GM18909 (cell line): ENCODE data around the gene ERGIC1.

Experiments used
- ATAC-seq: cut with Tn5 transposase; IDR thresholded peaks from one replicate; pipeline ENCODE4 v1.9.1; 2021; ENCODE audit warnings: mild to moderate bottlenecking; ENCODE audit not compliant: unreplicated experiment, poor library complexity

The ERGIC1 gene

DNA sequence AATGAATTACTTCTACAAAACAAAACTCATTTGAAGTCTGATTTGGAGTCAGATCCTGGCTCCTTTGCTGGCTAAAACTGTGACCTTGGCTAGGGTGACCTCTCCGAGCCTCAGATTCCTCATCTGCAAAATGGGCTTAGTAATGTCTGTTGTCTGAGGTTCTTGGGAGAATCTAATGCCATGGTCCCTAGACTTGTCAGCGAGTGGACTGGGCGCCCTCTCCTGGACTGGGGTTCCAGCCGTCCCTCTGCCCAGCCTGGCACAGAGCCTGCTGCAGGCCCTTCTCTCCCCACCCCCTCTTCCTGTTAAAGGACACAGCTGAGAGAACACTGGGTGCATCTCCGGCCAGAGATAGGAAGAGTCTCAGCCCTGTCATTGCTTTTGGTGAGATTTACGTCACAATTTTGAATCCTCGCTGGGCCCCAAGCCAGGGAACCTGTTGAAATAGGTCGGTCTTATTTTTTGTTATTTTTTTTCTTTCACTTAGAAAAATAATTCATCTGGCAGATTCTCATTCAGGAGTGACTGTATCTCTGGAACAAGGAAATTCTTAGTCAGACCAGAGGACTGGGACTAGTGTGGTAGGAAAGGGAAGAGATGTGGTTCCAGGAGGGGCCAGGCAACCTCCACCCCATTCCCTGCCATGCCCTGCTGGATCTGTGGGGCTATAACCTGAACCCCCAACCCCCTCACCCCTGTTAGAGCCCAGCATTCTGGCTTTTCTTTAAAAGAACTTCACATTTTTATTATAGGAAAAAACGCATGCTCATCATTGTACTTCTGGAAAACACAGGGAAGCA lies 77.0 kb downstream of the ERGIC1 start:
- peak; percentile 41 for ATAC-seq

DNA sequence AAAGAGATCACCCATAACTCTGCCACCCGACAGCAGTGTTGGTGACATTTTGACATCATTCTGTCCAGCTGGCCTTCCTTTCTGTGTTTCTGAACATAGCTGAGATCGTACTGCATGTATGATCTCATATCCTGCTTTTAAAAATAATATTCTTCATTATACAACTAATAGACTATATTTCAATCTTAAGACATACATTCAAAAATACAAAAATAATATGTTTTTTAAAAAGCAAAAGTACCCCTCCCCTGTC lies 77.5 kb downstream of the ERGIC1 start:
- ATAC-seq: no peak

DNA sequence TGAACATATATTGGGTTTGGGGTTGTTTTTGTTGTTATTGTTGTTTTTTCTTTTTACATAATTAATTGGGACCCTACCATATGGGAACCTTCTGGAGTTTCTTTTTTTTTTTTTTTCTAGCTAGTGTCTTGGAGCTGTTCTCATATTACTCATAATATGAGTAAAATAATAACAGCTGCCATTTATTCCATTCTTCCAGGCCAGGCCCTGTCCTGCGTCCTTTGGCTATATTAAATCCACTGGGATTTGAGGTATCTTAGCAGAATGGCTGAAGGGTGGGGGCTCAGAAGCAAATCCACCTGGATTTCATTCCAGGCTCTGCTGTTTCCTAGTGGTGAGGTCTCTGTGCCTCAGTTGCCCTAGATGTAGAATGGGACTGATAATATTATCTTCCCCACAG lies 77.9 kb downstream of the ERGIC1 start:
- no peak for ATAC-seq

DNA sequence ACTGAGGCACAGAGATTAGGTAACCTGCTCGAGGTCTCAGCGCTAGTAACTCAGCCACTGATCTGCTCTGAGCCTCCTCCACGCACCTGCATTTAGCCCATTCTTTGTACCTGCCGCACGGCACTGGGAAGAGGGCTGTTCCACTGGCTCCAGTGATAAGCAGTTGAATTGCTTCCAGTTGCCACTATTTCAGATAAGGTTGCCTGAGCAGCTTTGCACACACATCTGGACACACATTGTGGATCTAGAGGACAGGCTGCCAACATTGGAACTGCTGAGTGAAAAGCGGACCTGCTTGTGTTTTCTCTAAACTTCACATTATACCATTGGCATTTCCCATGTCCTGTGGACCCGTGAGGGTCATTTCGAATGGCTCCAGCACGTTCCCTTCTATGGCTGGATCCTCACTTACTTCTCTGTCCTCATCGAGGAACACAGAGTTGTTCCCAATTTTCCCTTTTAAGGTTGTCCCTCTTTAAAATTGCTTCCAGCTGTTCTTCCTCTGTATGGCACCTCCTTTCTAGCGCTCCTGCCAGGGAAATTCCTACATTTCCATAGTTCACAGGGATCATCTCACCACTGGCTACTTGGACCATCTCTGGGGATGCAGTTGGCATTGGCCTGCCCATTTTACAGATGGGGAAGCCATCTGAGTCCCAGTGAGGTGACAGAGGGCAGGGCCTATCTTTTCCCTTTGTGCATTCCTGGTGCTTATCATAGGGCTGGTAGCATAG lies 79.2 kb downstream of the ERGIC1 start:
- no peak for ATAC-seq

DNA sequence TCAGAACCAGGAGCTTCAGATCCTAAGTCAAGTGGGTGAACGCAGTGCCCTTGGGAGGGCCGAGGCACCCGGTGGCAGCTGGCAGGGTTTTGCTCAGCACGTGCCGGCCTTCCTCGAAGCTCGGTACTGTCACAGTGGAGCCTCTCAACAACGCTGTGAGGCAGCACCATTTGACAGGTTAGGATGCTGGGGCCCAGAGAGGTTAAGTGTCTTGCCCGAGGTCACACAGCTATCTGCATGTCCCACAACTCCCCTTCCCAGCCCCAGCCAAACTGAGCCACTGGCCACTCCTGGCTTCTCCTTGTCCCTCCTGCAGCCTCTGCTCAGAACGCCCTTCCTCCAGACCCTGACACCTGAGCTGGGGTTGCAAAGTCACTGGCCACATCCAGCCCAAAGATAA lies 81.5 kb downstream of the ERGIC1 start:
- no peak for ATAC-seq

DNA sequence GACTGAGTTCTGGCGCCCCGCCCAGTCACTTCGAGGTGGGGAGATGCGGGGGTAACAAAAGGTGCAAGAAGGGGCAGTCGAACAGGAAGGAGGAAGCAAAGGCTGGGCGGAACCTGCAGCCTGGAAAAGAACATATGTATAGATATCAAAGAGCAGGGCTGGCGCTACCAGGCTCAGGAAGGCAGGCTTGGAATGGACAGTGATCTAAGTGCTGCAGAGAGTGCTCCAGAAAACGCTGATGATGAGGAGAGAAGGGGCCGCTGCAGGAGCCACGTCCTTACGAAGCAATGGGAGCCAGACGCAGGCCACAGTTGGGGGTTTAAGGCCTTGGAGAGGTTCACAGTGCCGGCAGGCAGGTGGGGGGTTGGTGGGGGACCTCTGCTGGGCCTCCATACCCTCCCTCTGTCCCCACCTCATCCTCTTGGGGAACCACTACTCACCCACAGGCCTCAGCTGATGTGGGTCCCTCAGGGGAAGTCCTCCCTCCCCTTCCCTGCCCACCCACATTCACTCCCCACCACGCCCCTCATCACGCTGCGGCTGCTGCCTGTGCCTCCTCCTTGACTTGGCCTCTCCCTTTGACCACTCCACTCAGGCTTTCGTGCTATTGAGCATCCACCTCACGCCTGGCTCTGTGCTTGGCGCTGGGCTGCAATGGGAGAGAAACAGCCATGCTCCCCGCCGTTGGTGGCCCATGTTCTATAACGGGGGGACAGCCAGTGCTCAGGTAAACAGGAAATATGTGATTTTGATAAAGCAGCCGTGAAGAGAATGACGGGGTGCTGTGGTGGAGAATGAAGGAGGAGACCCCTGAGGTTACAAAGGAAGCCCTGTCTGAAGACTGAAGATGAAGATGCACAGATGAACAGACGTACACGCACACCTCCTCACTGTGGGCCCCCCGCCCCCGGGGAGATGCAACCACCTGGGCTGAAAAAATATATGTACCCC lies 84.6 kb downstream of the ERGIC1 start:
- ATAC-seq: no peak

DNA sequence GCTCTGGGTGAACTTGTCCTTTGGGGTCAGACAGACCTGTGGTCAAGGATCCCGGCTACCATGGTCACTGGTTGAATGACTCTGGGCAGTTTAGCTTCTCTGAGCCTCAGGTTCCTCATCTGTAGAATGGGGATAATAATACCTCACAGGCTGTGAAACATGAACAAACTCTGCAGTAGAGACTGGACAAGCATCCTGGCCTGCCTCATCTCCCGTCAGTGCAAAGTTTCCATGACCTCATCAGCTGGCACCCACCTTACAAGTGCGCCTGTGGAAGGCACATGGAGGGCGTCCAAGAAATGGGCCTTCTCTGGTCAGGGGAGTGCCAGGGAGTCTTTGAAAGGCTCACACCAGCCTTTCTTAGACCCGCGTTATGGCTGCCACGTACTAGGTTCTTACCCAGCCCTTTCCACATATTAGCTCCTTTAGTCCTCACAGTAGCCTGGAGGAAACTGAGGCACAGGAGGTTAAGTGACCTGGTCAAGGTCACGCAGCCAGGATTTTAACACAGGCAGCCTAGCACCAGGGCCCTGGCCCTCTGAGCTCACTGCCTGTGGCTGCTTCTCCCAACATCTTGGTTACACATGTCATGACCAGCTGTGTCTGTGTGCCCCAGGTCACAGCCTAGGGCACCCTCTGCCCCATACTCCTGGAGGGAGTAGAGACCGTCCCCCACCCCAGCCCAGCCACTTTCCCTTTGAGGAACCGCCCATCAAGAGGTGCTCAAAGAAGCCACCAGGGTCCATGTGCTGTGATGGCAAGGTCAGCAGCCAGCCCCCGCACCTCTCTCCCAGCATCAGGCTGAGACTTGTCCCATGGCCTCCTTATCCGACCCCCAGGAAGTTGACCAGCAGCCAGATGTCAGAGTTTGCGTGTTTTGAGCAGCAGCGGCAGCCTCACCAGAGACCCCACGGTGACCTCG lies 85.7 kb downstream of the ERGIC1 start:
- no peak for ATAC-seq

DNA sequence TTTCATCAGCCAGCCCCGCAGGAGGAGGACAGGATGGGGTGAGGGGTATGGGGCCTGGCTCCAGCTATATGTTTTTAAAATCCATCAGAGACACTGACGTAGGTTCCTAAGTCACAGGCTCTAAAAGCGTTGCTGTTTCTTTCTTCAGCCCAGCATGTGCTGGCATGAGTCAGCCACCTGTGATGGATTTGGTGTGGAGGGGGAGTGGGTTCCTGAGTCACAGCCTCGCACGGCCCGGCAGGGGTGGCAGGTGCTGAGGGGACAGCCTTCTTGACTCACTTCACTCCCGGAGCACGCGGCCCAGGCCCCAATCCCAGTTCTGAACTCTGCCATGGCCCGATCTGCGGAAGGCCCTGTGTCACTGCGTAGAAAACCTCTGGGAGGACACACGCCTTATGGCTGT lies 86.4 kb downstream of the ERGIC1 start:
- no peak for ATAC-seq

DNA sequence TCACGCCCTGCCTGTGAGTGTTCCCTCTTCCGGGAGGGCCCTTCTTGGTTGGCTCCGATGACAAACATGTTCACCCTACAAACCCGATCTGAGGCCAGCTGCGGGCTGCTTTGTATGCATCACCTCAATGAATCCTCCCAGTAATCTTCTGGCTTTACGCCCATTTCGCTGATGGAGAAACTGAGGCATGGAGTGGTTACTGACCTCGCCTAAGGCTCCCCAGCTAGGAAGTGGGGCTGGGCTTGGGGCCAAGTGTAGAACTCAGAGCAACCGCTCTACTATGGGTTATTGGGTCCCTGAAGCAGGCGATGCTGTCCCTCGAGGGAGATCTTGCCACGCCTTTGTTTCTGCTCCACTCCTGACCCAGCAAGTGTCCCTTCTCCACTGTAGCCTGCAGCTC lies 86.9 kb downstream of the ERGIC1 start:
- no peak for ATAC-seq

DNA sequence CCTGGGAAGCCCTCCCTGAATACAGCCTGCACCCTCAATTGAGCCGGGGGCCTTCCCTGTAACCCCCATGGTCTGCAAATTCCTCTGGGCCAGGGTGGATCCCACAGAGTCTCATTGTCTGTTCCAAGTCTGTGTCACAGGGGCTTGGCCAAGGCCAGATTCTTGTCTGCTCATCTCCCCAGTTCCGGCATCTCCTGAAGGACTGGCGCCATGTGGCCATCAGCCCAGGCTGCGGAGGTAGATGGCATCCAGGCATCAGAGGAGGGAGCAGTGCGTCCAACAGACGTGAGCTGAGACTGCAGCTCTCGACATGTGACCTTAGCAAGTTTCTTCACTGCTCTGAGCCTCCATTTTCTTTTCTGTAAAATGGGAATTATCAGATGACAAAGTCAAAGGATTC lies 87.9 kb downstream of the ERGIC1 start:
- no peak for ATAC-seq

DNA sequence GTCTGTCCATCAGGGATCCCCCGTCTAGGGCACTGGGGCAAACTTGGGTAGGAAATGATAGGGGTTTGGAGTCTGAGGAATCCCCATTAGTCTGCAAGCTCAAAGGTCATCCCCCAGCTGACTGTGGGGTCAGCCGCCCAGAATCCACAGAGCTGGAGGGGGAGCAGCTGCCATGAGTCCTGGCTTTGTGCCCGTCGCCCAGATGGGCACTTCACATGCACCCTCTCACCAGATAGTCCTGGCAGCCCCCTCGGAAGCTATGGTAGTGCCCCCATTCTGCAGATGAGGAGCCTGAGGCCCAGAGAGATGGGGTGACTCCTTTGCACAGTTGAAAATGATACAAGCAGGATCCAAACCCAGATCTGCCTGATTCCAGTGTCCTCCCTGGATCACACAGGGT lies 89.5 kb downstream of the ERGIC1 start:
- no peak for ATAC-seq

DNA sequence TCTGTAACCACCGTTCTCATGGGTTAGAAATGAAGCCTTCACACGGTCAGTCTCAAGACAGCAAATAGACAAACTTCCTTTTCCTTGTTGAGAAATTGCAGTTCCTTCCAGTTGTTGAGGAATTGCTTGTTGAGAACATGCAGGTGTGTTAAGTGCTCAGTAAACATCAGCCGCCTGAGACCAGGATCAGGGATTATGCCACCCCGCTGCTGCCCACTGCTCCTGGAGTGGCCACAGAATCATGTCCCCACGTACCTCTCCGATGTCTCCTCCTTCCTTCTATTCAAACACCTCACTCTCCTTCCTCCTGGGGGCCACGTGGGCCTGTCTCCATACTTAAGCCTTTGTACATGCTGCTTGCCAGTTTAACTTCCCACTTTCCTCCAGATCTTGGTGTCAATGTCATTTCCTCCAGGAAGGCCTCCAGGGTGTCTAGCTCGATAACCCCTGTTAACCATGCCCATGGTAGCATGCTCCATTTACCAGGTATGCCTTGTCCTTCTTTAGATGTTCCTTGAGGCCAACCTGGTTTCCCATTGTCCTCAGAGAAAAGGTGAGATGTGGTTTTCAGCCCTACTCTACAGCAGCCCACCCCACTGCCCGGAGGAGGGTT lies 91.4 kb downstream of the ERGIC1 start:
- ATAC-seq: no peak

DNA sequence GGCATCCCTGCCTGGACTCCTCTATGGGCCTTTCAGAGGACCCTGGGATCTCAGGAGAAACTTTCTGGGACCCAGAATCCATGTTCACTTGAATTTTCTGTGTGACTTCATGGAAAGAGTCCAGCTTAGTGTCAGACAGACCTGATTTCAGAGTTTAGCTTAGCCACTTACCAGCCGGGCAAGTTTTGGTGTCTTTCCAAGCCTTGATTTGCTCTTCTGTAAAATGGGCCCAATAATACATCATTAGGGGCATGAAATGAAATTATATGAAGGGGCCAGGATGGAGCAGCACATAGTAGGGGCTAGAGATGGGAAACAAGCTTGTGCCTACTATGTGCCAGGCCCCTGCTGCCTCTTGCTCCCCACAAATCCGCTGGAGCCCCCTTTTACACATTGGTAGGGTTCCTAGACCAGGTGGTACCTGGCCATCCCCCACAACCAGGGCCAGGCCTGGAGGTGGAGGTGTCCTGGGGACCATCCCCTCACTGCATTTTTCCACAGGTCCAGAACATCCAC lies 92.0 kb downstream of the ERGIC1 start:
- no peak for ATAC-seq

DNA sequence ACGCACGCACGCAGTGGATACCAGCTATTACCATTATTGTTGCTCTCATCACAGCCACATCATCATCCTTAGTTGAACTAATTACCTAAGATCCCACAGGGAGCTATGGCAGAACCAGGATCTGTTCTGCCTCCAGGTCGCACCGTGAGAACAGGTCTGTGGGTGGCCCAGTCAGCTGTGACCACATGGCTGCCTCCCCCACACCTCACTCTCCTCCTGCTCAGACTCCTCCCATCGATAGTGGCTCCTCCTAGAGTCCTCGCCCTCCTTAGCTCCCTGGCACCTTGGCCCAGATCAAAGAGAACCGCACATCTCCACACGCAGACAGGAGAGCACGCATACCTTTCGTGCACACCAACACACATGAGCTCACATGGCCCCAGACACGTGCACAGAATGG lies 92.7 kb downstream of the ERGIC1 start:
- ATAC-seq: no peak

DNA sequence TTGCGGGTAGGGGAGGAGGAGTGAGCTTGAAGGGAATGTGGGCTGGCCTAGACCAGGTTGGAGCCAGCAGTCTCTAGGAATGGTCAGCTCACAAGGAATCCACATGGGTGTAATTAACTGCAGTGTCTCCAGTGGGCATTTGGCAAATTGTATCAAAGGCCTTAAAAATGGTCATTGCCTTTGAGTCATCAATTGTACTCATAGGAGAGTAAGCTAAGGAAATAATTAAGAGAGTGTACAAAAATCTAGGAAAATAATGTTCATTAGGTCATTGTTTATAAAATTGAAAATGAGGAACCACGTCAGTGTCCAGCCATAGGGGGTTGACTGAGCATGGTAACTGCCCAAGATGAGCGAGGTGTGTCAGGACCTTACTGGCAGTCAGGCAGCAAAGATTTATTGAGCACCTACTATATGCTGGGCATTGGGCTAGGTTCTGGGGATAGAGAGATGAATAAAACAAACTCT lies 95.4 kb downstream of the ERGIC1 start:
- ATAC-seq: no peak

DNA sequence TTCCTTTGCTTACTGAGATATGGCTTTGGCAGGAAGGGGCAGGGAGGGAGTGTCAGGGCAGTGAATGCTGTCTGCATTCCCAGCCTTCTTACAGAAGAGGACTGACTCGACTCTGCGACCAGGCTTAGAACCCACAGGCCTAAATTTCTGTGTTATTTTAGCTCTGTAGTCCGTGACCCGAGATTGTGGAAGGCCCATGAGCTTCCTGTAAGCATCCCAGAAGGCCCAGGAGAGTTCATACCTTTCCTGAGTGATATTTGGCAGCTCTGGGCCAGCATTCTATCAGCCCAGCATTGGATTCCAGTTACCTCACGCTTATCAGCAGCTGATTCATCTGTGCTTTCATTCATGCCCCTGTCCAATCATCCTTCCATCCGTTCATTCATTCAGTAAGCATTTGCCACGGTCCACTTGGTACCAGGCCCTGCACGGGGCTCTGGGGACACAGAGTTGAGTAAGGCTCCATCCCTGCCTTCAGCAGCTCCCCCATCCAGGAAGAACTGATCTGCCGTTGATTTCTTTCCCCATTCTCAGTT lies 97.0 kb downstream of the ERGIC1 start:
- ATAC-seq: no peak

DNA sequence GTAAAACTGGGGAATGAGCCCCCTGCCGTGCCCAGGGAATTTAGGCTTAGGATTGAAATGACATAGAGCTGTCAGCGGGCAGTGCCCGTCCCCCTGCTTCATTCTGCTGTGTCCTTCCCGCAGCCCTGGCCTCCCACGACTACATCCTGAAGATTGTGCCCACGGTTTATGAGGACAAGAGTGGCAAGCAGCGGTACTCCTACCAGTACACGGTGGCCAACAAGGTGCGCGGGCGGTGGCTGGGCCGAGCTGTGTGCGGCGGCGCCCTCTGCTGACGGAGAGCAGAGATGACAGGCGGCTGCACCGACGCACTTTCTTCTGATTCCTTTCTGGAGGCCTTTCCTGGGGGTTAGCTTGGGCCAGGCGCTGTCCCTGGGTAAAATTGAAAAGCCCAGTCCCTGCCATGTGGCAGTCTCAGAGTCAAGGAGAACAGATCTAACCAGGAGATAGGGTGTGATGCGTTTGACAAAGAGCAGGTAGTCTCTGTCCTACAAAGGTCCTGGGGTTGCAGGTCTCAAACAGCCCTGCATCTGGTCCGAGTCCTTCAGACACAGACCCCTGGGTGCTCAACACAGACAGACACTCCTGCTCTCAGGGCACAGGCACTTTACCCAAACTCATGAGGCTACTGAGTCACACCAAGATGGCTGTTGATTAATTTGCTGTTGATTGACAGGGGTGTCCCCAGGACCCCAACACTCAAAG lies 98.4 kb downstream of the ERGIC1 start:
- ATAC-seq: peak; percentile 81

DNA sequence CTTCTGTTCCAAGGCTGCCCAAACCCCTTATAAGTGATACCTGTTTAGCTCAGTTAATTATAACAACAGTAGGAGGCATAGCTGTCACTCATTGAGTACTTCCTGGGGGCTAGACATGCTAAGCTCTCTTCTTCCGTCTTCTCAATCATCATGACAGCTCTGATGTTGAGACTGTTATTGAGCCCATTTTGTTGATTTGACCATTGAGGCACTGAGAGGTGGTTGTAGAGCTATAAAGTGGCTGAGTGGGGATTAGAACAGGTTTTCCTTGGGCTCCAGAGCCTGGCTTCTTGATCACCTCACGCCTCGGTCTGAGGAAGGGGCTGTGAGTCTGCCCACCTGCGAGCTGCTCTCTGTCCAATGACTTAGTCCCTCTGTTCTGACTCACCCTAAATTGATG lies 99.2 kb downstream of the ERGIC1 start:
- ATAC-seq: no peak
